Dendritic cell treated with granulocyte-macrophage colony-stimulating factor and Interleukin-4, amounts not matched to agents 40 ng/mL and 50 ng/mL, for 4 days (primary cell): Measurements from ENCODE around the gene DDX17.
A peak's percentile ranks its signal among the peaks of the same experiment; 100 is the strongest.
"Not testable (repeated sequence)": the region's sequence is repeated elsewhere in the genome, so short reads cannot be mapped to it uniquely, and the experiment has no call there.

ENCODE experiments used
- H3K27ac Mint-ChIP-seq: one replicate; pipeline ENCODE4 v1.8.0; 2022; ENCODE audit warnings: mild to moderate bottlenecking, mixed read lengths
- H3K27me3 Mint-ChIP-seq: one replicate; pipeline ENCODE4 v1.8.0; 2022; ENCODE audit warnings: mild to moderate bottlenecking, mixed read lengths
- H3K36me3 Mint-ChIP-seq: one replicate; pipeline ENCODE4 v1.8.0; 2022; ENCODE audit warnings: low read depth, mixed read lengths
- H3K4me1 Mint-ChIP-seq: one replicate; pipeline ENCODE4 v1.8.0; 2022; ENCODE audit warnings: low read depth, mixed read lengths
- H3K4me3 Mint-ChIP-seq: one replicate; pipeline ENCODE4 v1.8.0; 2022; ENCODE audit warnings: mild to moderate bottlenecking, moderate library complexity, mixed read lengths
- H3K9me3 Mint-ChIP-seq: one replicate; pipeline ENCODE4 v1.8.0; 2022; ENCODE audit warnings: mixed read lengths
- intact Hi-C: fragments of 100-400 bp; cut with micrococcal nuclease; formaldehyde crosslinking; loops from one replicate; pipeline ENCODE4 v1.15.0; 2022

The DDX17 gene

DNA sequence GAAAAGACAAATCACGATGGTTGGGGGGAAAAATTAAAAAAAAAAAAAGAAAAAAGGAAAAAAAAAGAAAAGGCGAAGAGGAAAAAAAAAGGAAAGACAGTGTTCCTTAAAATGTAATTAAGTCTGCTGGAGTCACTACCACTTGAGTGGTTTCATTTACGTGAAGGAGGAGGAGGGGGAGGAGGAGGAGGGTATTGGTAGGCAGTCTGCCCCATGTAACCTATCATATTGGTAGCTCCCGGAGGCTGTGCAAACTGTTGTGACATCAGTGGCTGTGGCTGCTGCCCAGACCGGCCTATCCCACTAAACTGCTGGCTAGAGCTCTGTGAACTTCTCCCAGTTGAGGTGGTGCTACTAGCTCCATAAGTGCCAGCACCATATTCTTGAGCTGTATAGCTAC is 20.3 kb downstream of the DDX17 start:
- Mint-ChIP-seq H3K4me3 (no peak overlapping the region), H3K36me3 (peaks cover 100% of the 10 kb centered on the region), H3K27me3 (no peaks in the 10 kb centered on the region), H3K27ac (no peak overlapping the region), H3K4me1 (no peaks in the 10 kb centered on the region), H3K9me3 (no peaks in the 10 kb centered on the region)
- intact Hi-C loops = no loop called here

DNA sequence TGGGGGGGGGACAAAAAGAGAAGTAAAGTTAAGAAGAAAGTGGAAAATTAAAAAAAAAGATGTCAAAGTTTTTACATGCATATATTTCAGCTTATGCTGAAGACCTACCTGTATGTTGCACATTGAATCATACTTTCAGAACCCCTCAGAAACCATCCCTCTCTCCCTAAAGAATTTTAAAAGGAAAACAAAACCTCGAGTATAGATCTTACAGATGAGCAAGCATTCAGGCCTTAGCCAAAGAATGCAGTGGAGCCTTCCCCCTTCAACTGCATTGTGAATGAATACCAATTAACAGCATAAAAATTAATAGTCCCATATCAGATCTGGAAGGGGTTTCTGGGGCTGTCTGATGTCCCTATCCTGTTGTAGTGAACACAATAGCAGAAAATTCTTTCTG is 21.9 kb downstream of the DDX17 start:
- no peaks in the 10 kb centered on the region for H3K27me3 Mint-ChIP-seq
- intact Hi-C loops = no loop called here
- H3K27ac Mint-ChIP-seq = no peak overlapping the region
- H3K9me3 Mint-ChIP-seq = no peaks in the 10 kb centered on the region
- no peak overlapping the region for H3K4me3 Mint-ChIP-seq
- H3K36me3 Mint-ChIP-seq = peaks cover 90% of the 10 kb centered on the region
- H3K4me1 Mint-ChIP-seq = no peaks in the 10 kb centered on the region

DNA sequence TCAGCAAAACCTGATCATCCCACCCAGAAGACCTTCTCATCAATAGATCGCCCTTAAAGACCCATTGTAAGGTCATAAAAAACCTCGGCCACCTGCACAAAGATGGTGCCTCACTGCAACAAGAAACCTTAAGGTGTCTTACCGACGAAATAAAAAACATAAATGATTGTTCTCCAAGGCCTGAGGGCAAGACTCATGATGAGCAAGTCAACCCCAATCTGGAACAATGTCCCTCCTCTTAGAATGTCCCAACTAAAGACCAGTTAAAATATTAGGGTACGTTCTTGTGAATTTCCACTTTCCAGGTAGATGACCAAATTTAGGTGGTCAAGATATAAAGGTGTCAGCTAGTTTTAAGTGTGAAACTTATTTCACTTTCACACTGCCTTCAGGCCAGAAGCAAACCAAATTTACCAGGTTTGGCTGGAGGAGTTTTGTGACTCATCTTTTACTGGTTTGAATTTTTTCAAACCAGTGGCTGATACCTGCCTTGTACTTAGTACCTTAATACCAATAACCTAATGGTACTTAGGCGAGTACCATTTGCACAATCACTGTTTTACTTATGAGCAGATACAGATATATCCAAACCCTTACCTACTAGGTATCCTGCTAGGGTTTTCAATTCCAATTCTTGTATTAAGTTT is 23.3 kb downstream of the DDX17 start:
- H3K36me3 Mint-ChIP-seq = peaks cover 75% of the 10 kb centered on the region
- no peaks in the 10 kb centered on the region for H3K4me1 Mint-ChIP-seq
- H3K27ac Mint-ChIP-seq = no peak overlapping the region
- intact Hi-C loops = no loop called here
- H3K27me3 Mint-ChIP-seq = peaks cover under 1% of the 10 kb centered on the region
- H3K9me3 Mint-ChIP-seq = no peaks in the 10 kb centered on the region
- no peak overlapping the region for H3K4me3 Mint-ChIP-seq

DNA sequence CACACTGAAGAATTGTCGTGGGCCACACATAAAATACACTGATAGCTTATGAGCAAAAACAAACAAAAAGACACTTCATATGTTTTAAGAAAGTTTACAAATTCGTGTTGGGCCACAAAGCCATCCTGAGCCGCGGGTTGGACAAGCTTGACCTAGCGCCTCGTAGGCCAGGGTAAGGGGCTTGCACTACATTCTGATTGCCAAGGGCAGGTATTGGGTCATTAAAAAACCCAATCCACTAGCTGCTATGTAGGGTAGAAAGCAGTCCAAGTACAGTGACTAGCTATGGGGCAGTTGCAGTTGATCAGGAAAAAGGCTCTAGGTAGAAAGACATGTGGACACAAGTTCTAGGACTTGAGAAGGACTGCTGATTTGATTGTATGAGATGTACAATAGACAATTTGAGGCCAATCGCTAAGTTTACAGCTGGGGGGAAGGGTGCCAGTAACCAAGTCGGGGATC is 24.2 kb downstream of the DDX17 start:
- Mint-ChIP-seq H3K27ac (no peak overlapping the region), H3K4me3 (no peak overlapping the region), H3K4me1 (no peaks in the 10 kb centered on the region), H3K9me3 (no peaks in the 10 kb centered on the region), H3K27me3 (peaks cover 8% of the 10 kb centered on the region), H3K36me3 (peaks cover 66% of the 10 kb centered on the region)
- intact Hi-C loops = no loop called here

DNA sequence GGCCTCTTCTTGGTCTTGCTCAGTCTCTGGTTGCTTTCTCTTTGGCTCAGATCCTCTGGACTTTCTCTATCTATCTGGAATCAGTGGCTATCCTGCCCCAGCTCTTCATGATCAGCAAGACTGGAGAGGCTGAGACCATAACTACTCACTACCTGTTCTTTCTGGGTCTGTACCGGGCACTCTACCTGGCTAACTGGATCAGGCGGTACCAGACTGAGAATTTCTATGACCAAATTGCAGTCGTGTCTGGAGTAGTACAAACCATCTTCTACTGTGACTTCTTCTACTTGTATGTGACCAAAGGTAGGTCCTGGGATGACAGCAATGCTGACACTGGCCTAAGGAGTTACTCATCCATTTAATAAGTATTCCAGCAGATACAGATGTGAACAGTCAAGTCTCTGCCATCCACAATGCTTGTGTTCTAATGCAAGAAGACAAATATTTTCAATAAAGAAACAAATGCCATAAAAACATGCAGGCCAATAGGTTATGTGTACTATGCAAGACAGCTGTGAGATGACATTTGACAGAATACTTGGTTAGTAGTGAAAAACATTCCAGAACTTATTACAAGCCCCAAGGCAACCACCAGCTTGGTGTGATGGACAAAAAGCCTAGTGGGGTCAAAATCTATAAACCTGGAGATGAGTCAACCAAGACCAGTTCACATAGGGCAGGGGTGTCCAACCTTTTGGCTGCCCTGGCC is 24.8 kb downstream of the DDX17 start:
- Mint-ChIP-seq H3K4me1 (no peaks in the 10 kb centered on the region), H3K27ac (no peak overlapping the region), H3K9me3 (no peaks in the 10 kb centered on the region), H3K36me3 (peaks cover 60% of the 10 kb centered on the region), H3K4me3 (no peak overlapping the region), H3K27me3 (peaks cover 9% of the 10 kb centered on the region)
- intact Hi-C loops = no loop called here

DNA sequence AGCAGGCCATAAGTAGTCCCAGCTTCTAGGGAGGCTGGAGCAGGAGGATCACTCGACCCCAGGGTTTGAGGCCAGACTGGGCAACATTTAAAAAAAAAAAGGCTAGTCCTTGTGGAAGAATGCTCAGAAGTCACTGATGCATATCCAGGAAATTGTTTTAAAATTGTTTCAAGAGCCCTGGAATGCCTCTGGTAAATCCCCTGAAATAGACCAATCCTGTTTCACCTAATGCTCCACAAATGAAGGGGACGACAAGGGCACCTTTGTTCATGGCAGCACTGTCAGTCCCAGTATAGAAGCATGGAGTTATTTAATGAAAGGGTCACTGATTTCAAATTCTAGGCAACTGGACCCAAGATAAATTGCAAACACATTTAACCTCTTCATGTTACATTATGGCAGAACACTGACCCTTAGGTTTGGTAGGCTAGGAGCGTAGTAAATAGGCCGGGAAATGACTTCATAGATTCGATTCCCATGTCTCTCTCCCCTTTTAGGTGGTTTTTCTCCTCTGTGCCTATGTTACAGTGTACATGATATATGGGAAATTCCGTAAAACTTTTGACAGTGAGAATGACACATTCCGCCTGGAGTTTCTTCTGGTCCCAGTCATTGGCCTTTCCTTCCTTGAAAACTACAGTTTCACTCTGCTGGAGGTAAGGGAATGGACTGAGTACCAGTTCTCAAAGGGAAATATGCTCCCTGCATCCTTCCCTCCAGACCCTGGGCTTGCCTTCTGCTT is 26.8 kb downstream of the DDX17 start:
- no peak overlapping the region for H3K4me3 Mint-ChIP-seq
- peaks cover 40% of the 10 kb centered on the region for H3K36me3 Mint-ChIP-seq
- H3K27me3 Mint-ChIP-seq = peaks cover 26% of the 10 kb centered on the region
- no peaks in the 10 kb centered on the region for H3K4me1 Mint-ChIP-seq
- H3K9me3 Mint-ChIP-seq = no peaks in the 10 kb centered on the region
- no peak overlapping the region for H3K27ac Mint-ChIP-seq
- intact Hi-C loops = no loop called here

DNA sequence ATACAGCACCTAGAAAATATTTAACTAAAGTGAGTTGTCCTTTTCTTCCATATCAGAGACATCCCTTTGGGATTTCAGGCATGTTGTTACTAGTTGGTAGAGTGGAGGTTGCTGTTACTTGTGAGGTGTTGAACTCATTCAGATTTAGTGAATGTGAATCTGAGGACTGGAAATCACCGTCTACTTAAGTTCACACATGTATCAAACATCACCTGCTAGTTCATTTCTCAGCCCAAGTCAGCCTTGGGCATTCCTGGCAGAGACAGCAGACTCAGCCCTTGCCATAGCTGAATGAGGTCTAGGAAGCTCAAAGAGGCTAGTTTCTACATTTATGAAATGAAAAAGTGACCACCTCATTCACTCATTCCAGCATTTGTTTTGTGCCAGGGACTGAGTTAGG is 28.5 kb downstream of the DDX17 start:
- Mint-ChIP-seq H3K36me3 (peaks cover 23% of the 10 kb centered on the region), H3K4me1 (no peaks in the 10 kb centered on the region), H3K27ac (no peak overlapping the region), H3K9me3 (no peaks in the 10 kb centered on the region), H3K27me3 (peaks cover 39% of the 10 kb centered on the region), H3K4me3 (no peak overlapping the region)
- intact Hi-C loops = no loop called here

DNA sequence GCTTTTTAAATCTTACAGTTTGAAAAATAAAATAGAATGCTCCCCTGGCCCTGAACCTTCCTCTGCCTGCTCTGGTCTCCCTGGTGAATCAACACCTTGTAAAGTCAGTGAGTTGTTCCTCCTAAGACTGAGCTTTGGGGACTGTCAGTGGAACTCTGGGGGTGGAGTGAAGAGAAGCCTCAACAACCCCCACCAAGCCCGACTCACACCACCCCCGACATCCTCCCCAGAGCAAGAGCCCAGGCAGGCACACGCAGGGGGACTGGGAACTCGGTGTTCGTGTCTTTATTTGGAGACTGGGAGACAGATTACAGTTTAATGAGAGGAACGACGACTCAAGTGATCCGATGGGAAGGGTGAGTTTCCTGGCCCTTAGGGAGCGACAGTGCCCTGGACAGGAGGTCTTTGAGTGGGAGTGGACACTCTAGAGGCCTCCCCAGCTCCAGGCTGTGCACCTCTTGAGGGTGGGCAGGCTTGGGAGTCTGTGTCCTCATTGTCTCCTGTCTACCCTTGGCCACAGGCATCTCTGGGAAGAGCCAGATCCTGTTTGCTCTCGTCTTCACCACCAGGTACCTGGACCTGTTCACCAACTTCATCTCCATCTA is 32.0 kb downstream of the DDX17 start:
- Mint-ChIP-seq H3K27ac (no peak overlapping the region), H3K9me3 (no peaks in the 10 kb centered on the region), H3K27me3 (peaks cover 70% of the 10 kb centered on the region), H3K4me1 (no peaks in the 10 kb centered on the region), H3K36me3 (no peaks in the 10 kb centered on the region), H3K4me3 (no peak overlapping the region)
- intact Hi-C loops = no loop called here

DNA sequence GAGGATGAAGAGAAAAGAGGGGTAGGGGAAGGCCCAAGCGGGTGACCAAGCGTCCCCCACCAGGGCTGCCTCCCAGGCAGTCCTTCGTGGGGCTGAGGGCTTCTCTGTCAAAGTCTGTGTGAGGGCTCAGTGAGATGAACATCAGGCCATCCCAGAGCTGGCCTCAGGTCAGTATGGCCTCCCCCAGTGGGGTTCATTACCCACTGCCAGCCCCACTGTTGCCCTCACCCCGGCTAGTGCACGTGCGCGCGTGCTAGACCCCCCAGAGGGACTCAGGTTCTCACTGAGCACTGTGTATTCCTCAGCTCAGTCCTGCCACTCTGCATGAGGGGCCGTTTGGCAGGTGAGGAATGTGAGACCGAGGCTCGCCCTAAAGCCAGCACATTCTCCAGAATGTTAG is 34.9 kb downstream of the DDX17 start:
- Mint-ChIP-seq H3K9me3 (no peaks in the 10 kb centered on the region), H3K27ac (no peak overlapping the region)

DNA sequence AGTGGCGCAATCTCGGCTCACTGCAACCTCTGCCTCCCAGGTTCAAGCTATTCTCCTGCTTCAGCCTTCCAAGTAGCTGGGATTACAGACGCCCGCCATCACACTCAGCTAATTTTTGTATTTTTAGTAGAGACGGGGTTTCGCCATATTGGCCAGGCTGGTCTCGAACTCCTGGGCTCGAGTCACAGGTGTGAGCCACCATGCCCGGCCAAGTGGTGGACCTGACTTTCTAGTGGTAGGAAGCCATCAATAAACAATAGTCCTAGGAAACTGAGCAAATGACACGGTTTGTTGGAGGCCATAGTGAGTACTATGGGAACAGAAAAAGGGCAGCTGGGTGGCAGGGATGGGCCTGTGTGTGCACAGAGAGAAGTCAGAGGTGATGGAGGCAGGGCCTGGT is 35.9 kb downstream of the DDX17 start:
- H3K9me3 Mint-ChIP-seq, H3K27ac Mint-ChIP-seq, H3K36me3 Mint-ChIP-seq, H3K4me1 Mint-ChIP-seq, H3K4me3 Mint-ChIP-seq, intact Hi-C loops: not testable (repeated sequence)
- peaks cover 89% of the 10 kb centered on the region for H3K27me3 Mint-ChIP-seq

More for the DNA sequence above, 34.9 kb downstream of the DDX17 start:
- Mint-ChIP-seq H3K27me3 (peaks cover 87% of the 10 kb centered on the region), H3K4me3 (no peak overlapping the region), H3K4me1 (peaks cover 10% of the 10 kb centered on the region), H3K36me3 (no peaks in the 10 kb centered on the region)
- intact Hi-C loops = no loop called here

DNA sequence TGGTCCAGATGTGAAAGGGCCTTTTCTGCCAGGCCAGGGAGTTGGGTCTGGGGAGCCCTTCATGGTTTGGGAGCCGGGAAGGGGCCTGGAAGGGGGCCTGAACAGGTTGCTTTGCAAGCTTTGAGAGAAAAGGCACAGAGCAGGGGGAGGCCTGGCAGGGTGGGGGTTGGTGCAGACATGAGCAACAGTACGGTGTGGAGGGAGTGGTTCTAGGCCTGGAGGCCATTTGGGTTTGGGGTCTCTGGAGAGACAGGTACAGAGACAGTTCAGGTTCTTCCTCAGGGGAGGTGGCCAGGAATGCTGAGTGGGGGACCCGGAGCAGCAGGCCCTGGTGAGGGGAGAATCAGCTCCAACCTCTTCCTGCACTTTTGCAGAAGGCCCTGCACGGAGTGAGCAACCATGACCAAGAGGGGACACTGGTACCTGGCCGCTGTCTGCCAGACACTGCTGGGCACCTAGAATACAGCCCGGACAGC is 36.8 kb downstream of the DDX17 start:
- peaks cover 91% of the 10 kb centered on the region for H3K27me3 Mint-ChIP-seq
- no peaks in the 10 kb centered on the region for H3K9me3 Mint-ChIP-seq
- H3K4me1 Mint-ChIP-seq = peaks cover 10% of the 10 kb centered on the region
- no peak overlapping the region for H3K27ac Mint-ChIP-seq
- no peaks in the 10 kb centered on the region for H3K36me3 Mint-ChIP-seq
- no peak overlapping the region for H3K4me3 Mint-ChIP-seq
- intact Hi-C loops = no loop called here

DNA sequence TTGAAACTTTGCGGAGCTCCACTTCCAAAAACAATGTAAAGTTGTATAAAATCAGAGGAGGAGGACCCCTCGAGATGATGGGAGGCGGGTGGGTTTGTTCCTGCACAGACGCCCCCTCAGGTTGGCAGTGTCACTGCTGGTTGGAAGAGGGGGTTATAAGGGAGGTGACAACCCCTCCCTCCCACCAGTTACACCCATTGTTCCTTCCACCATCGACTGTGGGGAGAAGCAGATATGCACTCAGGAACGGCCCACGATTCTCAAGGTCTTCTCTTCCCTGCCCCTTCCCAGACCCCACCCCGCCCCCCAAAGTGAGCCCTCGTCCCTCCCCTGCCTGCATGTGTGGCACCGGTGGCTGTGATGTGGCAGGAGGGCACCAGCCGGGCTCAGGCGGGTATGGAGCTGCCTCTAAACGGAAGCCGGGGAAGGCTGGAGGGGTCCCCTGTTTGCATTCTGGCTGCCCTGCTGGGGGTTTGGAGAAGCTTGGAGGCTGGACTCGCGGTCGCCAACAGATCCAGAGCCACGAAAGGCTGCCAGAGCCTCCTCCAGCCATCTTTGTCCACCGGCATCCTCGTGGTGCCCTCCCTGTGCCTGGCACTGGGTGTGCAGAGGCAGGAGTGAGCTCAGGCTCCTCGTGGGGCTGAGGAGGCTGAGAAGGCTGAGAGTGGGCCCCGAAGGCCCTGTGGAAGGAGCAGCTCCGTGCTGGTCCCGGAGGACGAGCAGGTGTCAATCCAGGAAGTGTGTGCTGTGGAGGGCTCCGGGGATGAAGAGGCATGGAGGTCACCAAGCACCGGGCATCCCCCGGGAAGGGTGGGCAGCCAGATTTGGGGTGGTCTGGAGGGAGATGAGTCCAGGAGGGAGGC is 37.4 kb downstream of the DDX17 start:
- no peaks in the 10 kb centered on the region for H3K9me3 Mint-ChIP-seq
- H3K4me3 Mint-ChIP-seq = no peak overlapping the region
- no peak overlapping the region for H3K27ac Mint-ChIP-seq
- H3K36me3 Mint-ChIP-seq = no peaks in the 10 kb centered on the region
- intact Hi-C loops = no loop called here
- H3K27me3 Mint-ChIP-seq = peaks cover 92% of the 10 kb centered on the region
- H3K4me1 Mint-ChIP-seq = peaks cover 10% of the 10 kb centered on the region

DNA sequence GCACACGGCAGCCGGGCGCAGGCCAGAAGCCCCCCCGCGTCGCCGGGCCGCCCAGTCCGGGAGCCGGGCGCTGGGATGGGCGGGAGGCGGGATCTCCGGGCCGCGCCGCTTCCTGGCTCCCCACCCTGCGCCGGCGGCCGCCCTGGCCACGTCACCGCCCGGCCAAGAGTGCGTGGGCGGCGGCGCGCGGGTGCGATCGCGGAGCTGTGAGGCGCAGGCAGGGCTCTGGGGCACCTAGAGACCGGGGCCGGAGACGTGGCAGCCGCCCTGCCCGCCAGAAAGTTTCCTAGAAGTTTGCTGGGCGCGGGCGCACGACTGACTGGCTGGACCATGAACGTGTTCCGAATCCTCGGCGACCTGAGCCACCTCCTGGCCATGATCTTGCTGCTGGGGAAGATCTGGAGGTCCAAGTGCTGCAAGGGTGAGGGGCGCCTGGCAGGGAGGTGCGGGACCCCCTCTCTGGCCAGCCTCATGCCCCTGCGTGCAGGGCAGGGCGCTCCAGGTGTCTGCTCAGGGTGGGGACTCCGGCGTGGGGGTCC is 38.1 kb downstream of the DDX17 start, which contains the start of gene KDELR3:
Gene KDELR3, plus strand, starts transcription at position 193 of the 539 bp plus-strand sequence. Its CDS starts 138 bp downstream, at position 331.
- intact Hi-C loops = no loop called here
- Mint-ChIP-seq H3K27ac (no peak within 1 kb of the TSS), H3K9me3 (no peaks in the 10 kb centered on the region), H3K36me3 (no peaks in the 10 kb centered on the region), H3K4me1 (peaks cover 16% of the 10 kb centered on the region), H3K4me3 (peak within 1 kb of the TSS; percentile 72), H3K27me3 (peaks cover 93% of the 10 kb centered on the region)
